ENCODE results near the gene OR51B4. TPM values are rescaled to one million over a fixed set of nuclear protein-coding genes. Genes with fewer than 3 reads are reported as not detected.
"Not testable (repeated sequence)": the region's sequence is repeated elsewhere in the genome, so short reads cannot be mapped to it uniquely, and the experiment has no call there.

Gene OR51B4
- polyA plus RNA-seq, 1 donor (not counting 4 experiments of a cell fraction or from before 2014, with no cell fraction given): not detected

GRCh38 chr11:5339771-5340322, 38.1 kb upstream of the OR51B4 start:
- Histone ChIP-seq H3K27me3 (ENCODE audit: control insufficient read depth, extremely low read depth, insufficient read depth, low read length) (no peaks in the 10 kb centered on the region), H3K9me3 (ENCODE audit: control insufficient read depth, low read depth, low read length) (no peaks in the 10 kb centered on the region), H3K9me1 (ENCODE audit: control insufficient read depth, extremely low read depth, insufficient read depth, low read length) (no peaks in the 10 kb centered on the region), H3K36me3 (ENCODE audit: control insufficient read depth in 2 of 2, extremely low read depth in 1 of 2, insufficient read depth in 2 of 2, low read length in 2 of 2) (no peaks in the 10 kb centered on the region), H3K27ac (ENCODE audit: control insufficient read depth, insufficient read depth, low read length) (no peak overlapping the region), H3K79me2 (ENCODE audit: control insufficient read depth, insufficient read depth, low read length) (no peaks in the 10 kb centered on the region), H4K20me1 (ENCODE audit: control insufficient read depth, extremely low read depth, insufficient read depth, low read length) (no peaks in the 10 kb centered on the region), H2AFZ (ENCODE audit: control insufficient read depth, low read length) (no peak overlapping the region), H3K9ac (ENCODE audit: control insufficient read depth, extremely low read depth, insufficient read depth, low read length) (no peak overlapping the region), H3K4me3 (ENCODE audit: control insufficient read depth in 2 of 3, extremely low read depth in 1 of 3, insufficient read depth in 2 of 3, low read depth in 1 of 3, low read length in 3 of 3) (no peak overlapping the region), H3K4me1 (ENCODE audit: control insufficient read depth, extremely low read depth, insufficient read depth, low read length) (no peaks in the 10 kb centered on the region), H3K4me2 (ENCODE audit: control insufficient read depth, extremely low read depth, insufficient read depth, low read depth, low read length) (no peak overlapping the region)
- DNase-seq (ENCODE audit: low read depth, low spot score): no peak
- dilution Hi-C loops (cut with MboI; ENCODE audit: extremely low pct_ligation_motif_present, low sequenced_read_pairs): no loop called here
- no peak for TF ChIP-seq EZH2 (IDR thresholded peaks at IDR 0.05; ENCODE audit: low read length)
- TF ChIP-seq, protein P1, sequence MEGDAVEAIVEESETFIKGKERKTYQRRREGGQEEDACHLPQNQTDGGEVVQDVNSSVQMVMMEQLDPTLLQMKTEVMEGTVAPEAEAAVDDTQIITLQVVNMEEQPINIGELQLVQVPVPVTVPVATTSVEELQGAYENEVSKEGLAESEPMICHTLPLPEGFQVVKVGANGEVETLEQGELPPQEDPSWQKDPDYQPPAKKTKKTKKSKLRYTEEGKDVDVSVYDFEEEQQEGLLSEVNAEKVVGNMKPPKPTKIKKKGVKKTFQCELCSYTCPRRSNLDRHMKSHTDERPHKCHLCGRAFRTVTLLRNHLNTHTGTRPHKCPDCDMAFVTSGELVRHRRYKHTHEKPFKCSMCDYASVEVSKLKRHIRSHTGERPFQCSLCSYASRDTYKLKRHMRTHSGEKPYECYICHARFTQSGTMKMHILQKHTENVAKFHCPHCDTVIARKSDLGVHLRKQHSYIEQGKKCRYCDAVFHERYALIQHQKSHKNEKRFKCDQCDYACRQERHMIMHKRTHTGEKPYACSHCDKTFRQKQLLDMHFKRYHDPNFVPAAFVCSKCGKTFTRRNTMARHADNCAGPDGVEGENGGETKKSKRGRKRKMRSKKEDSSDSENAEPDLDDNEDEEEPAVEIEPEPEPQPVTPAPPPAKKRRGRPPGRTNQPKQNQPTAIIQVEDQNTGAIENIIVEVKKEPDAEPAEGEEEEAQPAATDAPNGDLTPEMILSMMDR (optimal IDR thresholded peaks at IDR 0.05 in 1 of 3, IDR thresholded peaks at IDR 0.05 in 1 of 3, conservative IDR thresholded peaks at IDR 0.05 in 1 of 3; ENCODE audit: extremely low read depth in 1 of 3, insufficient read depth in 2 of 3, low read length in 3 of 3): no peak
- FAIRE-seq: no peak

GRCh38 chr11:5337253-5337652, 35.5 kb upstream of the OR51B4 start:
- H3K36me3 ChIP-seq (ENCODE audit: control insufficient read depth in 2 of 2, extremely low read depth in 1 of 2, insufficient read depth in 2 of 2, low read length in 2 of 2); H3K79me2 ChIP-seq (ENCODE audit: control insufficient read depth, insufficient read depth, low read length); H3K9me3 ChIP-seq (ENCODE audit: control insufficient read depth, low read depth, low read length); FAIRE-seq; H4K20me1 ChIP-seq (ENCODE audit: control insufficient read depth, extremely low read depth, insufficient read depth, low read length); H3K27ac ChIP-seq (ENCODE audit: control insufficient read depth, insufficient read depth, low read length); dilution Hi-C loops (cut with MboI; ENCODE audit: extremely low pct_ligation_motif_present, low sequenced_read_pairs); H3K27me3 ChIP-seq (ENCODE audit: control insufficient read depth, extremely low read depth, insufficient read depth, low read length); DNase-seq (ENCODE audit: low read depth, low spot score); H3K4me2 ChIP-seq (ENCODE audit: control insufficient read depth, extremely low read depth, insufficient read depth, low read depth, low read length); H3K4me3 ChIP-seq (ENCODE audit: control insufficient read depth in 2 of 3, extremely low read depth in 1 of 3, insufficient read depth in 2 of 3, low read depth in 1 of 3, low read length in 3 of 3); H3K4me1 ChIP-seq (ENCODE audit: control insufficient read depth, extremely low read depth, insufficient read depth, low read length); H2AFZ ChIP-seq (ENCODE audit: control insufficient read depth, low read length); H3K9ac ChIP-seq (ENCODE audit: control insufficient read depth, extremely low read depth, insufficient read depth, low read length); H3K9me1 ChIP-seq (ENCODE audit: control insufficient read depth, extremely low read depth, insufficient read depth, low read length): not testable (repeated sequence)

- no peak overlapping the region for H3K27ac ChIP-seq (ENCODE audit: control insufficient read depth, insufficient read depth, low read length)
- no peak overlapping the region for H2AFZ ChIP-seq (ENCODE audit: control insufficient read depth, low read length)
- H3K9me1 ChIP-seq (ENCODE audit: control insufficient read depth, extremely low read depth, insufficient read depth, low read length): no peaks in the 10 kb centered on the region
- no peak overlapping the region for H3K4me2 ChIP-seq (ENCODE audit: control insufficient read depth, extremely low read depth, insufficient read depth, low read depth, low read length)
- TF ChIP-seq, protein P1 (optimal IDR thresholded peaks at IDR 0.05 in 1 of 3, IDR thresholded peaks at IDR 0.05 in 1 of 3, conservative IDR thresholded peaks at IDR 0.05 in 1 of 3; ENCODE audit: extremely low read depth in 1 of 3, insufficient read depth in 2 of 3, low read length in 3 of 3): no peak
- no peak for TF ChIP-seq EZH2 (IDR thresholded peaks at IDR 0.05; ENCODE audit: low read length)
- H4K20me1 ChIP-seq (ENCODE audit: control insufficient read depth, extremely low read depth, insufficient read depth, low read length): no peaks in the 10 kb centered on the region
- FAIRE-seq: no peak
- no peaks in the 10 kb centered on the region for H3K9me3 ChIP-seq (ENCODE audit: control insufficient read depth, low read depth, low read length)
- no peaks in the 10 kb centered on the region for H3K27me3 ChIP-seq (ENCODE audit: control insufficient read depth, extremely low read depth, insufficient read depth, low read length)
- no peak for DNase-seq (ENCODE audit: low read depth, low spot score)
- no peaks in the 10 kb centered on the region for H3K79me2 ChIP-seq (ENCODE audit: control insufficient read depth, insufficient read depth, low read length)
- no peaks in the 10 kb centered on the region for H3K36me3 ChIP-seq (ENCODE audit: control insufficient read depth in 2 of 2, extremely low read depth in 1 of 2, insufficient read depth in 2 of 2, low read length in 2 of 2)
- dilution Hi-C loops (cut with MboI; ENCODE audit: extremely low pct_ligation_motif_present, low sequenced_read_pairs): no loop called here
- no peak overlapping the region for H3K9ac ChIP-seq (ENCODE audit: control insufficient read depth, extremely low read depth, insufficient read depth, low read length)
- H3K4me1 ChIP-seq (ENCODE audit: control insufficient read depth, extremely low read depth, insufficient read depth, low read length): no peaks in the 10 kb centered on the region
- H3K4me3 ChIP-seq (ENCODE audit: control insufficient read depth in 2 of 3, extremely low read depth in 1 of 3, insufficient read depth in 2 of 3, low read depth in 1 of 3, low read length in 3 of 3): no peak overlapping the region
Measured at GRCh38 chr11:5336331-5336730, 34.6 kb upstream of the OR51B4 start.
